Transverse colon (tissue), 4 donors: ENCODE data around the gene PLAAT4.

Source experiments
- EP300 ChIP-seq: sonication (generic); formaldehyde crosslinking; IDR thresholded peaks from one replicate; pipeline ENCODE4 v1.6.1; 2017; ENCODE audit warnings: antibody characterized with exemption, low read depth
- POLR2A ChIP-seq: fragments of 450-650 bp; IDR thresholded peaks from one replicate; pipeline ENCODE4 v1.6.1; 2016; ENCODE audit warnings: antibody characterized with exemption, mild to moderate bottlenecking, moderate library complexity
- POLR2AphosphoS5 ChIP-seq, 3 donors: sonication (generic); formaldehyde crosslinking; IDR thresholded peaks; one replicate each; pipeline ENCODE4 v1.6.1; 2016; ENCODE audit warnings: antibody characterized with exemption in 3 of 3
- TF ChIP-seq, protein P1 (sequence below), 5 experiments: fragments of 200-600 bp in 3 of 5; fragments of 450-650 bp in 2 of 5; sonication (generic) in 3 of 5; IDR thresholded peaks; 1 replicate in 2 of 5; 2 replicates in 3 of 5; pipeline ENCODE4 v1.5.1; 2016 to 2017; ENCODE audit warnings: antibody characterized with exemption in 5 of 5, inconsistent platforms in 3 of 5, mild to moderate bottlenecking in 2 of 5, moderate library complexity in 1 of 5

- TF ChIP-seq POLR2A (no peak), POLR2AphosphoS5 (IDR thresholded peaks at IDR 0.05) (no peak), EP300 (no peak)
- TF ChIP-seq, protein P1, sequence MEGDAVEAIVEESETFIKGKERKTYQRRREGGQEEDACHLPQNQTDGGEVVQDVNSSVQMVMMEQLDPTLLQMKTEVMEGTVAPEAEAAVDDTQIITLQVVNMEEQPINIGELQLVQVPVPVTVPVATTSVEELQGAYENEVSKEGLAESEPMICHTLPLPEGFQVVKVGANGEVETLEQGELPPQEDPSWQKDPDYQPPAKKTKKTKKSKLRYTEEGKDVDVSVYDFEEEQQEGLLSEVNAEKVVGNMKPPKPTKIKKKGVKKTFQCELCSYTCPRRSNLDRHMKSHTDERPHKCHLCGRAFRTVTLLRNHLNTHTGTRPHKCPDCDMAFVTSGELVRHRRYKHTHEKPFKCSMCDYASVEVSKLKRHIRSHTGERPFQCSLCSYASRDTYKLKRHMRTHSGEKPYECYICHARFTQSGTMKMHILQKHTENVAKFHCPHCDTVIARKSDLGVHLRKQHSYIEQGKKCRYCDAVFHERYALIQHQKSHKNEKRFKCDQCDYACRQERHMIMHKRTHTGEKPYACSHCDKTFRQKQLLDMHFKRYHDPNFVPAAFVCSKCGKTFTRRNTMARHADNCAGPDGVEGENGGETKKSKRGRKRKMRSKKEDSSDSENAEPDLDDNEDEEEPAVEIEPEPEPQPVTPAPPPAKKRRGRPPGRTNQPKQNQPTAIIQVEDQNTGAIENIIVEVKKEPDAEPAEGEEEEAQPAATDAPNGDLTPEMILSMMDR (IDR thresholded peaks at IDR 0.05), result no peak
Observed at GRCh38 chr11:63493127-63493526, 43.5 kb upstream of the PLAAT4 start.
